Stimulated activated CD8-positive, alpha-beta memory T cell treated with anti-CD3 and anti-CD28 coated beads, Interleukin-4, amount 100 ng/mL, for 24 hours (primary cell): ENCODE data around the gene TMEM92.
"Not testable (repeated sequence)": the region's sequence is repeated elsewhere in the genome, so short reads cannot be mapped to it uniquely, and the experiment has no call there.

ENCODE experiments used
- DNase-seq: peaks from one replicate; pipeline ENCODE4 v3.0.0-alpha.2; 2020; ENCODE audit warnings: low read depth

The TMEM92 gene

DNA sequence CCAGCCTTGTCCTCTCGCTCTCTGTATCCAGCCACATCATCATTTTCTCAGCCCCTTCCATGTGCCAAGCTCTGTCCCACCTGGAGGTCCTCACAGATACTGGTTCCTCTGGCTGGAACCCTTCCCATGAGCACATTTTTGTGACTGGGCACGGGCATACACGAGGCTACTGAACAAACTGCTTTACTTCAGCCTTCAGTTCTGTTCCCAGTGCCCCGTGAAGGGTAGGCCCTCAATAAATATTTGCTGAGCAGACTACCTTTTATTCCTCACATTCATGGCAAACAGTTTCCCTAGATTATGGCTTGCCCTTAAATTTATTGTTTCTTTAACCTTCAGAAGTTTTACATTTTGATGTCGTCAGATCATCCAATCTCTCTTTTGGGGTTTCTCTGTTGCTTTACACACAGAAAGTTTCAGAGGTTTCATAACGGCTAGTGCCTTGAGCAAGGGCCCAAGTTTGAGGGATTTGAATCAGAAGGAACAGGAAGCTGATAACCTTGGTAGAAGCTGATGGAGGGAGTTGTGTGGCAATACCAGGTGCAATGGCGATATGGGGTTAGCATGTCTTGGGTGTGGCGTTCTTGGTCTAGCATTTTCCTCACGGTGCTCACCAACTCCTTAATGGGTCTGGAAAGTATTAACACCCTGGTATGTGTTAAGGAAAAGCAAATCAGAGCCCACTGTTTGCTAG, 27.8 kb downstream of the TMEM92 start:
- no peak for DNase-seq

DNA sequence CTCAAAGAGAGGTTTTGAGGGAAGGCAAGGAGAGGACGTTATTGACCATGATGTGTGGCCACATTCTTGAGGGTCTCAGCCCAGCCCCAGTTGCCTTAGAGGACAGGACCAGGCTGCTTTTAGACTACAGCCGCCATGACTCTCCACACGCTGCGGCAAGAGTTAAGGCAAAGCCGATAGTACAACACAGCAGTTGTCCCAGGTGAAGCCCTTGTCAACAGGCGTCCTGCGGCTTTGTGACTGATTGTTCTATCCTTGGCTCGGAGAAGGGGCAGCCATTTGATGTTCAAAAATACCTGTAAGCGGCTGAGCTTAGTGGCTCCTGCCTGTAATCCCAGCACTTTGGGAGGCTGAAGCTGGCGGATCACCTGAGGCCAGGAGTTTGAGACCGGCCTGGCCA, 28.8 kb downstream of the TMEM92 start:
- DNase-seq: no peak

DNA sequence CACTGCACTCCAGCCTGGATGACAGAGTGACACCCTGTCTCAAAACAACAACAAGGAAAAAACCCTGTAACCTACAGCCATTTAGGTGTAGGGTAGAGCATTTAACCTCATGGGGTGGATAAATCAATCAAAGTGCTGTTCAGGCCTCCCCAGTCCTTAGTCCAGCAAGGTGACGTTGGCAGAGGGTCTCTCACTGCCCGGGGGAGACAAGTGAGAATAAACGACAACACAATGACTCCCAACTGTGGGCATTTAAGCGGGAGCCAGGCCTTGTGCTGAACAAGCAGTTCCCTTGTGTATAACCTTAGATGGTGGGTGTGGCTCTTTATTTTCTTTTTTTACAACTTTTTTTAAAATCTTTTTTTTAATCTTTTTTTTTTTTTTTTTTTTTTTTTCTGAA, 29.3 kb downstream of the TMEM92 start:
- no peak for DNase-seq

DNA sequence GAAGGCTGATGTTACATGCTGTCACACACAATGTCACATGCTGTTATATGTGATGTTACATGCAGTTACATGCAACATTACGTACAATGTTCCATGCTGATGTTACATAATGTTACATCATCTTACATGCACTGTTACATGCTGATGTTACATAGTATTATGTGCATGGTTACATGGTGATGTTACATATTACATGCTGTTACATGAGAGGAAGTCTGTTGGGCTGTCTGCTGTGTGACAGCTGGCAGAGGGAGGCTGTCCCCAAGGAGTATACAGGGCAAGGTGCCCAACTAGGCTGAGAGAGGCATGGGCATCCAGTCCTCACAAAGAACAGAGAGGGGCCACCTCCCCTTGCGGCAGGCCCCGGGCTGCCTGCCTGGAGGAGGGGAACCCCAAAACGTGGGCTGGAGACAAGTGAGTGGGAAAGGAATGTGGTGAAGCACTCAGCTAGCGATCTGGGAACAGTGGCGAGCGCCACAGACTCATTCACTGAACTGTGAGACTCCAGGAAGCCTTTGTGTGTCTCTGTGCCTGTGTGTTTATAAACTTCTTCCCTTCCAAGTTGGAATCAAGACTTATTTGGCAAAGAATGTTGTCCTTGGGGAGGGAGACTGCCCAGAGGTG, 30.6 kb downstream of the TMEM92 start:
- DNase-seq: no peak

DNA sequence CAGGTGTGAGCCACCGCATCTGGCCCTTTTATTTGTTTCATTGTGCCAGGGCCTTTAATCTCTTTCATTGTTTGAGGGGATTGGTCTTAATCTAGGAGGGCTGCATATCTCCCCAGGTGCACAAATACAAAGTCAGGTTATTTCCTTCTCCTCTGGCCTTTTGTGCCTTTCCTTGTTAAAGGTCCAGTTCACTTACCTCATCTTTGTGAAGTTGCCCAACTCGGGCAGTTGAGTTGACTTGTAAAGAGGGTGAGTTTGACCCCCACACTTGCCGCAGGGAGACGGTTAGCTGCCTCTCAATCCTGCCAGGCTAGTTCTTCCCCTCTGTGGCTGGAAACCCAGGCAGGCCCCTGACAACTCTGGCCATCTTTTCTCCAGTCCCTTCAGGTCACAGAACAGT, 33.4 kb downstream of the TMEM92 start:
- no peak for DNase-seq

DNA sequence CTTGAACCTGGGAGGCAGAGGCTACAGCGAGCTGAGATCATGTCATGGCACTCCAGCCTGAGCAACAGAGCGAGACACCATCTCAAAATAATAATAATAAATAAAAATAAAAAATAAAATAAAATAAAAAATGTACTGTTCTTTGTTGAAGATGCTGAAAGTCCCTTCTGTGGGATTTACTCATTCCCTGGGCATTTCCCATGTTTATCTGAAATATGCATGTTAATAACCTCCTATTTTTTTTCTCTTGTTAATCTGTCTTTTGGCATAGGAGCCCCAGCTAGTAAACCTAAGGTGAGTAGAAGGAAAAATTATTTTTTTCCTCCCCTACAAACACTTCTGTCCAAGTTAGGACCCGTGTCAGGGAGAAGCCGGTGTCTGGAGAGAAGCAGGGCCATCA, 34.4 kb downstream of the TMEM92 start:
- DNase-seq: no peak

DNA sequence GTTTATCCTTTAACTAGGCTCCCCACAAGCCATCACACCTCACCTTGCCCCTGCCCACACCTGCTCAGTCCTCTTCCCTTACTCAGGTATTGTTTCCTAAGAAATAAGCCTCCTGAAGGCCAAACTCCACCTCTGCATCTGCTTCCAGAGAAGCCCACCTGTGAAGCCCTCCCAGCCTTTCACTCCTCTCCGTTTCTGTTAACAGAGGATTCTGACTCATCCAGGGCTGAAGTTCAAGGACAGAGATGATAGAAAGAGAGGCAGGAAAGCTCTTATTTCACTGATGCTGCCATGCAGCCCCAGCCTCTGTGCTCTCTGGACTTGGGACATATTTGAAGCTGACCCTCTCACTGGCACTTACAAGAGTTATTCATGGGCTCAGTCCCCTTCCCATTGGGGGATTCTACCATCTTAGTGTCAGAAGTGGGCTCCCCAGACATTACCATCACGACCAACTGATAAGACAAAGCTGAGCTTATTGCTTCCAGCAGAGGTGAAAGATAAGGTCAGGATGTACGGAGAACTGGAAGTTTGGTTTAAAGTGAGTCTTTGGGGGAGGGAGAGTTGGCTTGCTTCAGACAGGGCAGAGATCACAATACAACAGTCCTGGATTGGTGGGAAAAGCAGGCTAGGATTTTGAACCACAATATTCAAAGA, 36.3 kb downstream of the TMEM92 start:
- DNase-seq: no peak

DNA sequence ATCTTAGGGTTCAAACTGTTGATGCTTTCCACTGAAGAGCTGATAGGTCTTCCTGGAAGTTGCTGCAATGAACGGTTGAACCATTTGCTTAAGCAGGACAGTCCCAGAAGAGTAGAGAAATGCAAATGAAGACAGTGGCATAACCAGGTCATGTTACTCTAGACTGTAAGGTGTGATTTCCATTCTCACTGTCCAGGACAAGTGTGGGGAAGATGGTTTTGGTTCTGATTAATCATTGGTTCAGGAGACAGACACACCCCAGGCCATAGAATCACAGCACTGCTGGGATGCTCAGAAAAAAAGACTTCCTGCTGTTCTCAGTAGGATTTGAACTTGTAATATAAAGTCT, 36.8 kb downstream of the TMEM92 start:
- DNase-seq: no peak

DNA sequence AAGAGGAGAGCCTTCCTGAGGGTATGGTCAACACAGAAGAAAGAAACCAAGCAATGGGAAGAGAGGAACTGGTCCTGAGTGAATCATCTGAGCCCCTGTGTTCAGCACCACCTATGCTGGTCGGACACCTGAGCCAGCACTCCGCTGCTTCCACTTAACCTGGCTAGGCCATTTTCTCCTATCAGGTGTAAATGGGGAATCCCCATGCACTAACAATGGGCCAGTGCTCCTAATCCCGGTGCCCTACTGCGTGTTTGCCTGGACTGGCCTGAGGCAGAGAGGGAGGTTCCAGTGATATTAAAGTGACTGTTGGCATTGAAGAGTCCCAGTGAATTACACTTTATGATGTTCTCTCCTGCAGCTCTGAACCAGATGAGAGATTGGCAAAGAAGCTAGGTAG, 37.2 kb downstream of the TMEM92 start:
- DNase-seq: no peak

DNA sequence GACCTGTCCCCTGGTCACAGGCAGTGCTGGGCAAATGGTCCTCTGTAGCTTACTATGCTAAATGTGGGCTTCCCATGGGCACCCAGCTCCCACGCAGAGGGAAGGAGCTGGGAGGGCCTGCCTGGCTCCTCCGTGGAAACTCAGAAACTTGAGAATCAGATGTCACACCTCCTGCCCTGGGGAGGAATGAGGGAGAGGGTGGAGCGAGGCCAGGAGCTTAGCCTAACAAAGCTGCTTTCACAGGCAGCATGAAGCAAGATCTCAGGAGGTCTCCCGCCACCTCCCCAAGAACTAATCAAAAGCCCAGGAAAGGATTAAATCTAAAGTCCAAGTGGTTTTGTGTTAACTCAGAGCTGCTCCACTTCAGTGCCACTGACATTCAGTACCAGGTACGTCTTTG, 38.0 kb downstream of the TMEM92 start:
- DNase-seq: no peak

DNA sequence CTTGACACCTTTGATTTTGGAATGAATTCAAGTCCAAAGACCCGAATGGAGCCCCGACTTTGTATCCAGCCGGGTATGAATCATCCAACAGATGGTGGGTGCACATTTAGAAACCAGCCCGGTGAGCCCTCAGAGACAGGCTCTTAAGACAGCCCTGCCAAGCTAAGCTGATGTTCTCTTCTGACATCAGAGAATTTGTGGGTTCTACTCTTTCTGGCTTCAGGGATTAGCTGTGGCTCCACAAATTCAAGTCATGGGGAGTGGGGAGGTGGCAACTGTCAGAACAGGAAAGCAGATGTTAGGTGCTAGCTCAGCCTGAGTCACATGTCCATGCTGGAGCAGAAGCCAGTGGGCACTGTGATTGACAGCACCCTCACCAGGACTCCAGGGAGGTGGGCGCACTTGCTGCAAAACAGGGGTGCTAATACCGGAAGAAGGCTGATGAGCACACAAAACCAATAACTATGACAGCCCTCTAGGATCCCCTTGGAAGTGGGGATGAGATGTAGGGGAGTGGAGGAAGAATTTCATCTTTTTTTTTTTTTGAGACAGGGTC, 40.3 kb downstream of the TMEM92 start:
- DNase-seq: no peak

DNA sequence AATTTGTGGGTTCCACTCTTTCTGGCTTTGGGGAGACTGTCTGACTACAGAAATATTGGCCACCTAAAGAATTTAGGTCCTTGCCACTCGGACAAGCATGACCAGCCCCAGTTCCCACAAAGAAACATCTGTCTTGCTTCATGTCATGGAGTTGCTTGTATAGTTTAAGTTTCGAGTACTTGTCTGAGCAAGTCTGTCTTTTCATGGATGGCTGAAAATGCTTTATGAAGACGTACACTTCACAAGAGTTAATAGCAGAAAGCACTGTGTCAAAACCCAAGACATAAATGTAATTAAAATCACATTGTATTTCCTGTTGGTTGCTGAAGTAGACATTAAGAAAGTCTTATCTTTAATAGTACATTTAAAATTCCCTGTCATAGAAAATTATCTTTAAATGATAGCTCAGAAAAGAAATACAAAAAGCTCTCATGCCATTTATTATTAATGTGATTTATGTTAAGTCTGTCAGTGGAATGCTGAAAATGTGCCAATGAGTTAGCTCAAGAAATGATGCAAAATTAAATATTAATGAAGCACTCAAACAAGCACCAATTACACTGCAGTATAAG, 41.8 kb downstream of the TMEM92 start:
- no peak for DNase-seq

DNA sequence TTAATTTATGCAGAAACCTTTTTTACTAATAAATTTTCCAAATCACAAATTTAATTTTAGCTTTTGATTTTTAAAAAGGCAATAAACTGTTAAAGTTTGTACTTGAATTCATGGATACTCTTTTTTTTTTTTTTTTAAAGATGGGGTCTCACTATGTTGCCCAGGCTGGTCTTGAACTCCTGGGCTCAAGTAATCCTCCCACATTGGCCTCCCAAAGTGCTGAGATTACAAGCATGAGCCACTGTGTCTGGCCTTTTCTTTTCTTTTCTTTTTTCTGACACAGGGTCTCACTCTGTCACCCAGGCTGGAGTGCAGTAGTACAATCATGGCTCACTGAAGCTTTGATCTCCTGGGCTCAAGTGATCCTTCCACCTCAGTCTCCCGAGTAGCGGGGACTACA, 42.4 kb downstream of the TMEM92 start:
- DNase-seq: not testable (repeated sequence)

DNA sequence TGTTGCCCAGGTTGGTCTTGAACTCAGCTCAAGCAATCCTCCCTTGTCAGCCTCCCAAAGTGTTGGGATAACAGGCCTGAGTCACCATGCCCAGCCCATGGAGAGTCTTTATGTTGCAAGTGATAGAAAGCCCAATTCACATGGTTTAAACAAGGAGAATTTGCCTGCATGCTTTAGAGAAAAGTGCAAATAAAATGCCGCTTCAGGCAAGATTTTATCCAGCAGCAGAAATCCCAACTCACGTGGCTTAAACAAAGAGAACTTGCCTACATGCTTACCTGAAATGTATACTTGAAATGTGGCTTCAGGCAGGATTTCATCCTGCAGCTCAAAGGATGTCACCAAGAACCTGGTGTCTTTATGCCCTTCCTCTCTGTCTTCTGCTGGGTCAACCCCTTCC, 42.9 kb downstream of the TMEM92 start:
- DNase-seq: no peak

DNA sequence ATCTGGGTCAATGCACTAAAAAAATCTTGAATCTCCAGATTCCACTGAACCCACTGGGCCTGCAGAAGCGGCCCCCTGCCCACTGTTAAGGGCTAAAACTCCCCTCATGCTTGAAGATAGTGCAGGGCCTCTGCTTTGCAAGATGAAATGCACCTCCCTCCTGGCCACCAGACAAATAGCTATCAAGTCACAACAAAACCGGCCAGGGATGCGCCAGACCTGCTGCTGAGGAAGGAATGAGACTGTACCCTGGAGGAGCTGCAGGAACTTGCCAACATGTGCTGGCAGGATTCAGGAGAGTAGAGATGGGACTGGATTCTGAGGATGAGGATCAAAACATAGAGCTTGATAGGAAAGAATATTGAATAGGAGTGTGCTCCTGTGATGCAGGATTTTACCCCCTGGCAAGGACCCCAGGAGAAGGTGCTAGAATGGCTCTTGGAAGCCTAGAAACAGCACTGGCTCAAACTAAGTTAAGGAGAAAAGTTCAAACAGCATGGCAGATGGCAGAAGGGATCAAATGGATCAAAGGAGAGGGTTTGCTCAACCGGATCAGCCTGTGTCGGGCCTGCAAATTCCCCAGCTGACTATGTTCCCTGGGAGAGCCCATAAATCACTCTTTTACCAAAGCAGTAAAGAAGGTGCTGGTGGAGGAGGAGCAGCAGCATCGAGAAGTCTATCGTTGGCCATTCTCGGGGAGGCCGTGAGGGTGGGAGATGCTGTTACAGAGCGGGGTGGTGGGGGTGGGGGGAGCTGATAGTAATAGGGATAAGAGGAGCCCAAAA, 44.4 kb downstream of the TMEM92 start:
- DNase-seq: no peak

DNA sequence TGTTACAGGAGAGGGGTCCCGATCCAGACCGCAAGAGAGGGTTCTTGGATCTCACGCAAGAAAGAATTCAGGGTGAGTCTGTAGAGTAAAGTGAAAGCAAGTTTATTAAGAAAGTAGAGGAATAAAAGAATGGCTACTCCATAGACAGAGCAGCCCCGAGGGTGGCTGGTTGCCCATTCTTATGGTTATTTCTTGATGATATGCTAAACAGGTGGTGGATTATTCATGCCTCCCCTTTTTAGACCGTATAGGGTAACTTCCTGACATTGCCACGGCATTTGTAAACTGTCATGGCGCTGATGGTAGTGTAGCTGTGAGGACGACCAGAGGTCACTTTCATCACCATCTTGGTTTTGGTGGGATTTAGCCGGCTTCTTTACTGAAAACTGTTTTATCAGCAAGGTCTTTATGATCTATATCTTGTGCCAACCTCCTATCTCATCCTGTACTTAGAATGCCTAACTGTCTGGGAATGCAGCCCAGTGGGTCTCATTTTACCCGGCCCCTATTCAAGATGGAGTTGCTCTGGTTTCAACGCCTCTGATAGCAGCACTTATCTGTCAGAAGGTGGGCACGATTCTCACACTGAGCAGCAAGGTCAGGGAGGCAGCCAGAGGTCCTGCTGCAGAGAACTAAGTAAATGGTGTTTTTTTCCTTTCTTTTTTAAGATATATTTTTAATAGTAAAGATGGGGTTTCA, 45.2 kb downstream of the TMEM92 start:
- DNase-seq: no peak

DNA sequence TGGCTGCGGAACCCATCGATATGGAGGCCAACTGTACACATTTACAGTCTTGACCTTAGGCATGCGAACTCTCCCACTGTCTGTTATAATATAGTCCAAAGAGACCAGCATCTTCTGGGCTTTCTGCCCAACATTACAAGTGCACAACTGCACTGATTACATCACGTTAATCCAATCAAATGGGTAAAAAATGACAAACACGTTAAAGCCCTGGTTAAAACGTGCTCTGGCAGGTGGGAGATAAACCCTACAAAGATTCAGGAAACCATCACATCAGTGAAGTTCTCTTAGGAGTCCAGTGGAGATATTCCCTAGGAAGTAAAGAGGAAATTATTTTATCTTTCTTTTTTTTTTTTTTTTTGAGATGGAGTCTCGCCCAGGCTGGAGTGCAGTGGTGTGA, 48.0 kb downstream of the TMEM92 start:
- DNase-seq: no peak

DNA sequence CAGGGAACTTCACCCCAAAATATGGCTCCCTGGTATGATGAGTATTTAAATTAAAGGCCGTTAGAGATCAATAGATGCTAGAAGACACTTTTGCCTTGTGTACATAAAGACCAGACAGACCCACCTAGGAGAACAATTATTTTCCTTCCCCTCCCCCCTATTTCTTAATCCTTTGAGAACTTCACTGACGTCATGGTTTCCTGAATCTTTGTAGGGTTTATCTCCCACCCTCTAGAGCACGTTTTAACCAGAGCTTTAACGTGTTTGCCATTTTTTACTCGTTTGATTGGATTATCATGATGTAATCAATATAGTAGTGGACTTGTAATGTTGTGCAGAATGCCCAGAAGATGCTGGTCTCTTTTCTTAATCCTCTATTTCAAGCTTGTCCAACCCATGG, 48.8 kb downstream of the TMEM92 start:
- no peak for DNase-seq

DNA sequence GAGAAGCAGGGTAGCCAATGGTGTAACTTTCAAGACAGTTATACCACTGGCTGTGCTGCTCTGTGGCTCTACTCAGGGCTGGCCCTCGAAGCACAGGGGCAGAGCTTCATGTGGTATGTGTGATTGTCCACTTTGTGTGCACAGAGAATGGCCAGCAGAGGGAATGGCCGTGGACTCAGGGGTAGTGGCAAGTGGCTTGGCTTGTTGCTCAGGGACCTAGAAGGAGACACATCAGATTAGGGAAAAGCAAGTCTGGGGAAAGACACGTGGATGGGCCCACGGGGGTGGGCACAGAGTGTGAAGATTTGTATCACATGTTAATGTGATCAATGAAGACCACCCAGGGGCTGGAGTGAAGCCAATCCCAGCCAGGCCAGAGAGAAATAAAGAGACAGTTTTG, 51.6 kb downstream of the TMEM92 start:
- DNase-seq: no peak

DNA sequence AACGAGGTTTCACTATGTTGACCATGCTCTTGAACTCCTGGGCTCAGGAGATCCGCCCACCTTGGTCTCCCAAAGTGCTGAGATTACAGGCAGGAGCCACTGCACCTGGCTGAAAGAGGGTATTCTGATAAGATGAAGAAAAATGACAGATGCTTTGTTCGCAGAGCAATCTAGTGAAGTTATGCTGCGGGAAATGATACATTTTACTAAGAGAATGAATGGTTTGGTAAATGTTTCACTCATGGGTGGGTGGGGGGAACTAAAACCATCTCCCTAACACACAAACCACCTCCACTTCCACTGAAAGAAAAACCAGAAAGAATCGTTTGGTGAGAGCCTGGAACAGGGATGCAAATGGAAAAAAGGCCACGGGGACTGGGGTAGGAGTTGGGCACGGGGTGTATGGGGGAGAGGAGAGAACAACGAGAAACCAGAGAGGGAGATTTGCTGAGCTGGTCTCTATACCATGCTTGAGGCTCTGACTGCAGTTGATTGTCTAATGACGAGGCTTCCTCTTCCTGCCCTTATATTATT, 52.6 kb downstream of the TMEM92 start:
- no peak for DNase-seq
